ENCODE results near the gene CNTN4.
"Not testable (repeated sequence)": the region's sequence is repeated elsewhere in the genome, so short reads cannot be mapped to it uniquely, and the experiment has no call there.

Gene CNTN4

DNA sequence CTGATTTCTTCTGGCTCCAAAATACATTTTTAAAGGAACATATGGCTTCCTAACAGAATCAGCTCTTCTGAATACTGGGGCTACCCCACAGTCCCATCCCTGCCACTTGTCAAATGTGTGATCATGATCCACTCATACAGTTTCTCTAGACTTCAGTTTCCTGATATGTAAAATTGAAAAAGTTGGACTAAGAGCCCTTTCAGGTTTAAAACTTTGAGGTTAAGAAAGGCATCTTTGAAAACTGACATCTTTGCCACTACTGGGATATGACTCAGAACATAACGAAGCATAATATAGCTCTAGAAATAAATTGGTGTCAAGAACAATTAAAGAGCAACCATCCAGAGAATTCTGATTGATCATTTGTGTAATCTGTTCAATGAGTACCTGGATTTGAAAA lies 763.3 kb downstream of the CNTN4 start:
- DNase-seq = no peak

DNA sequence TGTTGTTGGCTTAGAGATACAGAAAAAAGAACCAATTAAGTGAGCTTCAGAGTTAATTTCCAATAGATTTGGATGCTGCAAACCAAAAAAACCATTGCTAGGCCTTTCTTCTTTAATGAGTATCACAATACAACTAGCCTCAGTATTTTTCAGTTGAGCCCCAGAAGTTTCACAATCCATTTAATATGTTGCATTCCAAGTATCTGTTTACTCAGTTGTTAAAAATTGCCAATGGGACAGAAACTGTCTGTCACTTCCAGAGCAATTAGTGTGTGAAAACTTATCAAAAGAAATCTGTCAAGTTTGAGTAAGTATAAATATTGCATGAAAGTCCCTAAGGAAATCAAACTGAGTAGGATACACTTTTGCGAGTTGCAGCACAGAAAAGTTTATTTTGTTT lies 763.7 kb downstream of the CNTN4 start:
- no peak for DNase-seq

DNA sequence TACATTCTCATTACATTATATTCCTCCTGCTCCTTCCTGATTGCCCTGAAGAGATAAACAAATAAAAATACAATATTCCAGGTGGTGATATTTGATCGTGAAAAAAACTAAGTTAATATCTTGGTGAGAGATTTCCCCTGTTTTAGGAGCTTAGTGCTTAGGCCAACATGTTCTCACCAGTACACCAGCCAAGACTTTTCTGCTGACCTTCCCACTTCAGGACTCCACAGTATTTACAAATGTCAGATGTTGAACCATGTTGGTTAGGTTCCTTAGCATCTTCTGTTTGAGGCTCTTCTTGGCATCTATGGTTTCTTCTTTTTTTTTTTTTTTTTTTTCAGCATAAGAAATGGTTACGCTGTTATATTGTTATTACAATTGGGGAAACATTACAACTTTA lies 764.5 kb downstream of the CNTN4 start:
- no peak for DNase-seq

DNA sequence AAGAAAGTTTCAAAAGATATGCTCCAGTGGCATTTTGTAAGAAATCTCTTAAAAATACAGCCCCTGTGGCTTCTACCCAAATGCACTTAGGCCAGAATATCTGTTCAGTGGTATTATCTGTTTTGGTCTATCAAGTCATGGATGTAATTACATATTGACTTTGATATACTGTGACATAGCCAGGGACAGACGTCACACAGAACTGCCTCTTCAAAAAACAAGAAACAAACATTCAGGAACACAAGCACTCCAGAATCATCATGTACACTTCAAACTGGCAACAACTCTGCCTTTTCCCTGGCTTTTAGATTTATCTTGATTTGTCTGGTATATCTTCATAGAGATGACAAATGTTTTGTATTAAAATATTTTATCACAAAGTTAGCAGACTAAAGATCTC lies 771.2 kb downstream of the CNTN4 start:
- no peak for DNase-seq

DNA sequence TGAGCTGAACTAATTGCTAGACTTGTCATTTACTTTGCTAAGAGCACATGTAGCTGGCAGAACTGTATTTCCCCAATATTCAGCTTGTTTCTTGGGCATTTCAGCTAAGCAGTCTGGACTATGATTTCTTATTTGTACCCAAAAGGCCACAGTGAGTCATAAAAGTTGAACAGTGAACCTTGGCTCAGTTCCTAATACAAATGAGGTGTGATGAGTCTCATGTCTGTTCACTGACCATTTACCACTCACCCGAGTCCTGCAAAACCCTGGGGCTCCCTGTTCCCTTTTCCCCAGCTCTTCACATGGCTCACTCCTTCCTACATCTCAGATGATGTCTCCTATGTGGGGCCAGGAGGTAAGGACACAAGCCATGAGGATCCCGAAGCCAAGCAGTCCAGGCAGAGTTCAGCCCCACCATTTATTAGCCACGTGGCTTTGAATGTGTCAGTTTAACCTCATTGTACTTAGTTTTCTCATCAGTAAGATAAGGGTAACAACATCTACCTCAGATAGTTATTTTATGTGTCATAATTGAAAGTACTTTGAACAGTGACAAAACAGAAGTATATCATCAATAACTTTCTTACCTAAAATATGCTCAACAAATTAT lies 772.2 kb downstream of the CNTN4 start:
- DNase-seq = no peak

DNA sequence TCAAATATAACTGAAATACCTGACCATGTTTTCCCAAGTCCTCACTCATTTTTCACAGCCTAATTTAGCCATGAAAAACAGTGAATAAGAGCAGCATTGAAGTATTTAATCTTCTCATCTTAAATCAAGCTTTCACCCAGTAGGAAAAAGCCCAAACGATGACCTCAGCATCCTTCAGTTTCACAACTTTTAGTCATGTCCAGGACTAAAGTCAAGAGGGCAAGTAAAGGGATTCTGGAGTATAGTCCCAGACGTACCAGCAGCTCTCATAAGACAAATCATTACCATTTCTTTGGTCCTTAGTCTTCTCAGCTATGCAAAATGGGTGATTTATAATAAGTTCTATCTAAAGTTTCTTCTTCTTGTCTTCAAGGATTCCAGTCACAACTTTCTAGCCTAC lies 774.2 kb downstream of the CNTN4 start:
- DNase-seq = no peak

DNA sequence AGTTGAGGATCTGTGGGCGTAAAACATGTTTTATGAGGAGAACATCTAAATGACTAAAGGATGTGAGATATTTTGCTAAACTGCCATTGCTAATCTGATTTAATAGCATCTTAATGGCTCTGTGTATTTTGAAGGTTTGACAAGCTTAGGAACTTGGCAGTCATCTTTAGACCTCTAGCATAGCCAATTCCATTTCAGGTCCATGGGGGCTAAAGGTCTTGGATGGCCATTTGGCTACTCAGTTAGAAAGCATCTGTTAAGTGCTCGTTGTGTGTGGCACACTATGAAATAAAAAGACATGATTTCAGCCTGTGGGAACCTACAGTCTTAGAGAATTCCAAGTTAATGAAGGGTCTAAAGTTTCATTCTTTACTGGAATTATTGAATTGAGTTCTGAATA lies 775.3 kb downstream of the CNTN4 start:
- DNase-seq = no peak

DNA sequence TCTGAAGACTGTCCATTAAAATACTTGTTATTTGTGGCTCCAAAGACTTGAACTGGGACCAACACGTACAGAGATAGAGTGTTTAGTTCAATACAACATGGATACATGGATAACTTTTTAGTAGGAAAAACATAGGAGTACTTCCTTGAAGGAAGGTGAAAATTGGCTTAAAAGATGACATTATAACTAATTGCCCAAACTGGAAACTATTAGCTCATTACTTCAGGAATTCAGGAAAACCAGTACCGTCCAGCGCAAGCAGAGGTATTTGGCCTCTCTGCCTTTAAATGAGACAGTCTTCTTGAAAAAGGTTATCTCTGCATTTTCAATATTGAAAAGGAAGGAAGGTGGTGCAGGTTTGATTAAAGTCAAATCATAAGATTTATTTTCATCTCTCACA lies 777.0 kb downstream of the CNTN4 start:
- DNase-seq = no peak

DNA sequence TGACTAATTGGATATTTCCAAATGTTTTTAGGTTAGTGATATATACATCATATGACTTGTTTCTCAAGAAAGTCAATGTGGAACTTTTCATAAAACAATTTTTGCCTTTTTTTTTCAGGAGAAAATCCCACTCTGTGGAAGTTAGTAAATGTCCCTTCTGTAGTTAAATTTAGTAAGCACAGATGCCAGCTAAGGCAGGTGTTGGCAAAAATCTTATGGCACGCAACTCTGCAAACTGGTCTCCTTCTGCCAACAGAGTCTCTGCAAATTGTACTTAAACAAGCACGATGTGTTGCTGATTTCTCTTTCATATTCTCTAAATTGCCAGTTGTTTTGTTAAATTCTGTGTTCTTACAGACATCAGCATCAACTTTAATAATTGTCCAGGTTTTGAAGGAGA lies 777.7 kb downstream of the CNTN4 start:
- no peak for DNase-seq

DNA sequence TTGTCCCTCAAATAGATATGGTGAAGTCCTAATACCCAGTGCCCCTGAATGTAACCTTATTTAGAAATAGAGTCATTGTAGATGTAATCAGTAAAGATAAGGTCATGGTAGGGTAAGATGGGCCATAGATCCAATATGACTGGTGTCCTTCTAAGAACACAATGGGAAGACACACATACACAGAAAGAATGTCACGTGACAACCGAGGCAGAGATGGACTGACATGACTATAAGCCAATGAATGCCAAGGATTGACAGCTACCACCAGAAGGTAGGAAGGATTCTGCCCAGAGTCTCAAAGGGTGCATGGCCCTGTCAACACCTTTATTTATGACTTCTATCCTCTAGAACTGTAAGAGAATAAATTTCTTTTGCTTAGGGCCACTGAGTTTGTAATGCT lies 780.4 kb downstream of the CNTN4 start:
- DNase-seq = no peak

DNA sequence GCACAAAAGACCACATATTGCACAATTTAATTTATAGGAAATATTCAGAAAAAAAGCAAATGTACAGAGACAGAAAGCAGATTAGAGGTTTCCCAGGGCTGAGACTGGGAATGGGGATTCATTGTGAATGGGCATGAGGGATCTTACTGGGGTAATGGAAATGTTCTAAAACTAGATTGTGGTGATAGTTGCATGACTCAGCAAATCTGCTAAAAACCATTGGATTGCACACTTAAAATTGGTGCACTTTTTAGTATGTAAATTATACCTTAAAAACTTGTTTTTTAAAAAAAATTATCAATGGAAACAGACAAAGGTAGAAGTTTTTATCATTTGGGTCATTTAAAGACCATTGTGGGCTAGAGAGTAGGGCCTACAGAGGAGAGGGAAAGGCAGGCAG lies 780.9 kb downstream of the CNTN4 start:
- DNase-seq = no peak

DNA sequence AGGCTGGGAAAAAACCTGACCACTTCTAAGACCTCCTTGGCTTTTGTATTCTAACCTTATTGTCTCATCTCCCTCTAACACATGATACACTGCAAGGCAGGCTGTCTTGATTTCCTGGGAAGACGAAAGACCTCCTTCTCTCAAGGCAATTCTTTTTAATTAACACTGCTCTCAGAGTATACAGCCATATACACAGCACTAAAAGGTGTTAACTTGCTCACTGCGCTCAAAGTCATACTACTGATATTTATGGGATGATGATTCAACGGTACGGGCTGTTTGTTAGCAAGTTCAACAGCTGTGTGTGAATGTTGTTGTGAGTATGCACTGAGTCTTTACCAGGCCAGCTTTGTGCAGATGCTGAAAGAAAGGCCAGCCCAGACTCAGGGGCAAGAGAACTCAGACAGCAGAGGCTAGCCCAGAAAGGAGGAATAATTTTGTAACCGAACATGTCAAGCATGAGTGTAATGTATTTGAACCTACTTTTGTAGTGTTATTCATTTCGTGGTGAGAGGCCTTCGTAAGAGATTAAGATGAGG lies 781.6 kb downstream of the CNTN4 start:
- no peak for DNase-seq

DNA sequence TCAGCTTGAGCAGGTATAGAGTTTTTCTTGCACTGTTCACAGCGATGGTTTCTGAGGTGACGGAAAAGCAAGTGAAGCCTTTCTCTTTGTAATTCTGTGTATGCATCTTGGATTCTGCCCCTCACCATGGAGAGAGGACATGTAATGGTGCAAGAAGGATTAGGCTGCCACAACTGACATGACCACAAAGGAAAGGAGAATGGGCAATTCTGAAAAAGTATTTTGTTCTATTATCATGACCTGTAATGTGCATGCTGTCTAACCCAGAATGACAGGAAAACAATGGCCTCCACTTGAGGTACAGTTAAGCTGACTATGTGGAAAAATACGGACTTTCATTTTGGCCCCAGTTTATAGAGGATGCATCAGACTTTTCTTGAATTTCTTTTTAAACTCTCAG lies 784.6 kb downstream of the CNTN4 start:
- no peak for DNase-seq

DNA sequence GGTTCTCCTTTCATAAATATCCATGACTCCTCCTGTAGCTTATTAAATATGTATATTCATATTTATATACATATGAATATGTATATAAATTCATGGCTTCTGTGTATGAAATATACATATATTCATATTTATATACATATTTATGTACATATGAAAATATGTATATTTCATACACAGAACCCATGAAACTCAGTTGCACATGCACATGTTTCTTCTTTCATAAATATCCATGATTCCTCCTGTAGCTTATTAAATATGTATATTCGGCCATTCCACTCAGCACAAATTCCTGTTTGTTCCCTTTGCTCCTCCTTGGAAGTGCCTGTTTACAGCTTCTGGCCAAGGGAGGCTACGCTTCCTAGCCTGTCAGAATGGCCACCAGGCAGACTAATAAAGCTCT lies 789.9 kb downstream of the CNTN4 start:
- DNase-seq = no peak

DNA sequence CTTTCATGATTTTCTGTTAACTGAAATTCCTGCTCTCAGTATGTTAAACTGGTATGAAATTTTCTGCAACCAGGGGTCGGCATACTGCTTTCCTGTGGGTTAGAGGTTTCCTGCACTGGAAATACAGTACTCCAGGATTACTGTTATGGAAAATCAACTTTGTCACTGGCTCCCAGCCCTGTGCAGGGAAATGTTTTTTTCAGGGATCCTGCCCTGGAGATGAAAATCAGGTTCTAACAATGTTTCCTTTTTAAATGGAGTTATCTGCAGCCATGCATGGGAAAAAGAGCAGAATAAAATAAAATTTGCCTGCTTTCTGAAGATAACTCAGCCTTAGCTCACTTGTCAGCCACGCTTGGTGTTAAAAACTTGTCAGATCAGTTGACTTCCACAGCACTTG lies 791.1 kb downstream of the CNTN4 start:
- no peak for DNase-seq

DNA sequence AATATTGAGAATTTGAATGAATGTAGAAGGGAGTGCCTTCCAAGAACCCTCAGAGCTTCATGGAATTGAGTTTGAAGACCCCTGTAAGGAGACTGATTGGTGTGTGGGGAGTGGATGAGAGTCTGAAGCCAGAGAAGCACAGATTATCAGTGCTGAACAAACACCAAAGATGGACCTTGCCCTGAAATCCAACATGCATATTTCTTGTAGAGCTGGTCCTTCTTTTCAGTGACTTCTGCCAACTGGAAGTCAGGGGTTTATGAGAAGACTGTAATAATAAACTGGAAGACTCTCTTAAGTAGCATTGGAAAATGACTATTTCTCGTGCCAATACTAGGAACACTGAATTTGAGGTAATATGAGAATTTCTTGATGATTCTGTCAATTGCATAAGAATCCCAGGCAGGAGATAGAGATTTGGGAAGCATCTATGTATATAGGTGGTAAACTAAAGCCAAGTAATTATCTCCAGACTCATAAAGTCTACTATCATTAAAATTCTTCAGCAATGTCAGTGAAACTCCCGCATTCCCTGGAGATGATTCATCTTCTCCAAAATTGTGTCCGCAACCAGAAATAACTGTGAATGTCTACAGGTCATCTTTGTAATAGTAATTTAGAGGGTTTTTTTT lies 797.8 kb downstream of the CNTN4 start:
- no peak for DNase-seq

DNA sequence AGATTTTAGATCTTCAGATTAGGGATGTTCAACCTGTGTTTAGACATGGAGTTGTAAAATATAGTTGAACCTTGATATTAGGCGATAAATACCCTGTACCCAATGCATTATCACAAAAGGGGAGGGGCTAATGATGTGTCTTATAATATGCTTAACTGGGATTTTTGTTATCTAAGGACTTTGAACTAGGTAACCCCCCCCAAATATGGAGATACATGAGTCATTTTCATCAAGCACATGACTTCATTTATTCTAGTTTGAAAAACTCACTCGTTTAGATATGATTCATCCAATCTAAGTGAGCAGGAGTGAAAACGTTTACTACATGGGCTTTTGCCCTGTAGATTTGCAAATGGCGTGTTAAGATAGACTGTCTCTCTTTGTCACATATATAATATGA lies 799.2 kb downstream of the CNTN4 start:
- no peak for DNase-seq

DNA sequence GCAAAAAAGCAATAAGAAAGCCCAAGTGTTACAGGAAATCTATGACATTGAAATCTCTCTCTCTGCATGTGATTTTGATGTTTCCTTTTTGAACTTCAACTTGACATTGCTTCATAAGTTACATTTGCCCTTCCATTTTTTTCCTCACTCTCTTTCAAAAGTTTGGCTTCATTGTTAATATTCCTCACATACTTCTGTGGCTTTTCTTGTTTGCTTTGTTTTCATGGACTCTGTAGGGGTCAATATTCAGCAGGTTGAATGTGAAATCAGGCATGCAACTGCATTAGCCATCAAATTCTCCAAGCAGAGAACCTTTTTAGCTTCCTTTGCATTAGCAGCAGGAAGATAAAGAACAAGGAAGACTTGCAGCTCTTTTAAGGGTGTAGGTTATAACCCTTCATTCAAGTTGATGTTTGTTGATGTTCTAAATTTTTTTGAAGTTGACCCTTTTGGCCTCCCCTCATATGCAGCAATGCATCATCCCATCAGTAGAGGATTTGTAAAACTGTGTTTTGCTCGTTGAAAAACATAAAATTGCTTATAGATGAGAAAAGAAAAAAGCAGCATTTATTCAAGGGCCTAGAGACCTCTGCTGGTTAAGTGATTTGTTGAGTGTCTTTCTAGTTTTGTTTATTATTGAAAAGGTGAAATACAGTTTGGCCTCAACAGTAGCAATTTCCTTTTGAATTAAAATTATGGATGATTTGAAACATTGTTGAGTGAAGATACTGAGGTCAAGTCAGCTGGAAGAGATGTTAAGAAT lies 800.1 kb downstream of the CNTN4 start:
- no peak for DNase-seq

DNA sequence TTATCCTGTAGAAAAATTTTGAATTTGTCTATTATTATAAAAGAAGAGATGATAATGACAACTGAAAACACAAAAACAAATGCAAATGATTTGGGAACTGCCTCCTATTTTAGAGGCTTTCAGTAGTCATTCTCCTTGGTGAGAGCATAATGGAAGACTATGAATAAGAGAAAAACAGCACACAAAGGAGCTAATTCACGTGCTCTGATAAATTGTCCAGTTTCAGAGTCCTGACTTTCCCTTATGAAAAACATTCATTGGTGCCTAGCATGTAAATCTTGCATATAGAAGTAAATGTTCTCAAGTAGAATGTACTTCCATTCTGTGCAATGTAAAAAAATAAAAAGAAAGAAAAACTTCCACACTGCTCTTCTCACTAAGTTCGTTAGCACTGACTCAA lies 805.4 kb downstream of the CNTN4 start:
- no peak for DNase-seq

DNA sequence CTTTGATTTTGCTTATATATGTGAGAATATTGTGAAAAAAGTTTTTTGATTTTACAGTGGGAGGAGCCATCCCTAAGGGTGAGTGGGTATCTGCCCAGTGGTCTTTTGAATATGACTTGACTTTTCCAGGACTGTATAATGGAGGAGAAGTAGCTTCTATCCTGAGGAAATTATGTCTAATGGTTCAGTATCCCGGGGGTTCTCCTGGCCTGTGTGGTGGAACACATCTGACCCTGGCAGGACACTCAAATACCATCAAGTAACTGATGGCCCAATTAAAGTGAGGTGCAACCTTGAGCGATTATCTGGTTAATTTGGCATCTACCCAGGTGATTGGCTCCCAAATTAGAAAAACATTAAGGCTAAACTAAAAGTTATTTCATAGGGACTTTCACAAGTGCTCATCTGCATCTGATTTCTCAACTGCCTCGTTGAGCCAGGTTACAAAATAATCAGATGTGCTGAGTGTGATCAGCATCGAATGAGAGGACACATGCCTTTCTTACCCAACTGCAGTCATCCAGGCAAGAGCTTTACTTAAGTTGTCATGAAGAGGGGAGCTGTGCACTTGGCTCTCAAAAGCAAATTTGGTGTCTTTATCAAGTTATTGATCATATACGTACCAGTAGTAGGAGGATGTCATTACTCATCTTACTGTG lies 810.2 kb downstream of the CNTN4 start:
- no peak for DNase-seq

DNA sequence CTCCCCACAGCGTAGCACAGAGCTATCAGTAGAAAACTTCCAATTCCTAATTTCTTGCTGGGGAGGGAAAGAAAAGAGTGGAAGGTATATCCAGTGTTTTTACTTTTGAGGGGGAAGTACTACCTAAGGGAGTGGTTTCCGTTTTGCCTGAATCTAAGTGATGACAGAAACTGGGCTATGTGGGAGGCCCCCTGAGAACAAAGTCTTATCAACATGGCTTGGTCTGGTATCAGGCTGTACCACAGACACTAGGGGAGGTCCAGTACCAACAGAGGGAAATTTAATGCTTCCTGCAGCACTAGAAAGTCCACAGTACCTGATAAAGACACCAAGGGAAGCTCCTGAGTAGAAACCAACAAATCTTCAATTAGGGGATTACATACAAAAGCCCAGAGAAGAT lies 812.3 kb downstream of the CNTN4 start:
- no peak for DNase-seq

DNA sequence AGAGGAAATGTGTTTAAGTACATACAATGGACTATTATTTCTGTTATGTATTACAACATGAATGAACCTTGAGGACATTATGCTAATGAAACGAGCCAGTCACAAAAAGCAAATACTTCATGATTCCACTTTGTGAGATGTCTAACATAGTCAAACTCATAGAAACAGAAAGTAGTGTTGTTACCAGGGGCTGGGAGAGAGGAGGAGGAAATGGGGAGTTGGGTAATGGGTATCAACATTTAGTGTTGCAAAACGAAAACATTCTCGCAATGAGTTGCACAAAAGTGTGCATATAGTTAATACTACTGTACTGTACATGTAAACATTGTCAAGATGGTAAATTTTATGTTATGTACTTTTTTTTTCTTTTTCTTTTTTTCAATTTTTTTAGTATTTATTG lies 817.2 kb downstream of the CNTN4 start:
- no peak for DNase-seq

DNA sequence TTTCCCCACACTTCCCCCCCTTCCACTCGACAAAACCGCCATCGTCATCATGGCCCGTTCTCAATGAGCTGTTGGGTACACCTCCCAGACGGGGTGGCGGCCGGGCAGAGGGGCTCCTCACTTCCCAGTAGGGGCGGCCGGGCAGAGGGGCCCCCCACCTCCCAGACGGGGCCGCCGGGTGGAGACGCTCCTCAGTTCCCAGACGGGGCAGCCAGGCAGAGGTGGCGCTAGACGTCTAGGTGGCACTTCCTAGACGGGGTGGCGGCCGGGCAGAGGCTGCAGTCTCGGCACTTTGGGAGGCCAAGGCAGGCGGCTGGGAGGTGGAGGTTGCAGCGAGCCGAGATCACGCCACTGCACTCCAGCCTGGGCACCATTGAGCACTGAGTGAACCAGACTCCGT lies 818.0 kb downstream of the CNTN4 start:
- DNase-seq = not testable (repeated sequence)
